ENCODE measurements around the gene SDF4. TPM values are rescaled to one million over a fixed set of nuclear protein-coding genes. Genes with fewer than 3 reads are reported as not detected.

SDF4 gene
- total RNA-seq, 2 experiments from 2014 or later = 108 to 128 TPM

- CTCF ChIA-PET = no interaction called here
- intact Hi-C loops (cut with DNase I, micrococcal nuclease) = loop anchor here (1.0 to 2.0 kb wide), 16 partner anchors 19 to 382 kb away; partner anchors contain the start of genes C1orf159 (in 2 of the 2), ATAD3A (in 1 of the 2), AURKAIP1 (in 1 of the 2) and CCNL2 (in 1 of the 2)
- H3K27me3 Mint-ChIP-seq = no peaks in the 10 kb centered on the region
- ATAC-seq (no peak), DNase-seq (no peak)
- peak overlapping the region; percentile 72 for H3K4me3 Mint-ChIP-seq
- peaks cover 35% of the 10 kb centered on the region for H3K4me1 Mint-ChIP-seq
- POLR2A ChIA-PET = no interaction called here
- peaks cover 35% of the 10 kb centered on the region for H3K36me3 Mint-ChIP-seq (ENCODE audit: low read depth)
- no peaks in the 10 kb centered on the region for H3K9me3 Mint-ChIP-seq (ENCODE audit: low read depth)
- peak overlapping the region; percentile 90 for H3K27ac Mint-ChIP-seq
These were observed 1.2 kb upstream of the SDF4 start for GRCh38 chr1:1232796-1233566.

- POLR2A ChIA-PET = interaction anchor here (0.7 kb wide), 1 partner anchor 392 kb away, joined by 3 read pairs; no protein-coding TSS in a partner anchor
- Mint-ChIP-seq H3K27ac (peak within 1 kb of the TSS; percentile 91), H3K9me3 (ENCODE audit: low read depth) (no peaks in the 10 kb centered on the region)
These were observed 501 bp upstream of the SDF4 start, which contains the start of gene B3GALT6 for GRCh38 chr1:1232208-1232795. Gene B3GALT6 (plus strand): TSS chr1:1232237. CDS start chr1:1232279, 42 bp downstream.

GRCh38 chr1:1230656-1231399, 973 bp downstream of the SDF4 start:
- intact Hi-C loops (cut with DNase I, micrococcal nuclease) = loop anchor here (1.0 kb wide), 1 partner anchor 109 kb away; no protein-coding TSS in a partner anchor
- POLR2A ChIA-PET = no interaction called here
- ATAC-seq (no peak), DNase-seq (no peak)
- peak overlapping the region; percentile 91 for H3K27ac Mint-ChIP-seq
- peaks cover 39% of the 10 kb centered on the region for H3K4me1 Mint-ChIP-seq
- no peaks in the 10 kb centered on the region for H3K27me3 Mint-ChIP-seq
- no peaks in the 10 kb centered on the region for H3K9me3 Mint-ChIP-seq (ENCODE audit: low read depth)
- peak overlapping the region; percentile 94 for H3K4me3 Mint-ChIP-seq
- CTCF ChIA-PET = interaction anchor here (1.0 to 2.8 kb wide), 2 partner anchors 20 to 109 kb away, joined by 5 to 18 read pairs; no protein-coding TSS in a partner anchor
- H3K36me3 Mint-ChIP-seq (ENCODE audit: low read depth) = peaks cover 39% of the 10 kb centered on the region

More at GRCh38 chr1:1232208-1232795, 501 bp upstream of the SDF4 start, which contains the start of gene B3GALT6:
- no peaks in the 10 kb centered on the region for H3K27me3 Mint-ChIP-seq
- H3K36me3 Mint-ChIP-seq (ENCODE audit: low read depth) = peaks cover 37% of the 10 kb centered on the region
- ATAC-seq (no peak), DNase-seq (no peak)
- H3K4me1 Mint-ChIP-seq = peaks cover 35% of the 10 kb centered on the region
- H3K4me3 Mint-ChIP-seq = peak within 1 kb of the TSS; percentile 94
- intact Hi-C loops (cut with DNase I, micrococcal nuclease) = loop anchor here (1.0 to 2.0 kb wide), 16 partner anchors 18 to 383 kb away; partner anchors contain the start of genes C1orf159 (in 2 of the 2), ATAD3A (in 1 of the 2), AURKAIP1 (in 1 of the 2) and CCNL2 (in 1 of the 2)
- CTCF ChIA-PET = interaction anchor here (1.0 kb wide), 1 partner anchor 27 kb away, joined by 3 read pairs; no protein-coding TSS in a partner anchor

- ChIA-PET CTCF (interaction anchor here (0.5 to 2.8 kb wide), 2 partner anchors 108 to 164 kb away, joined by 3 to 18 read pairs; no protein-coding TSS in a partner anchor), POLR2A (no interaction called here)
- Mint-ChIP-seq H3K4me3 (peak overlapping the region; percentile 94), H3K27me3 (no peaks in the 10 kb centered on the region), H3K9me3 (ENCODE audit: low read depth) (no peaks in the 10 kb centered on the region), H3K4me1 (peaks cover 43% of the 10 kb centered on the region), H3K27ac (peak overlapping the region; percentile 83), H3K36me3 (ENCODE audit: low read depth) (peaks cover 45% of the 10 kb centered on the region)
- DNase-seq (no peak), ATAC-seq (no peak)
- intact Hi-C loops (cut with DNase I, micrococcal nuclease) = no loop called here
These were observed 2.0 kb downstream of the SDF4 start for GRCh38 chr1:1229770-1230169.

GRCh38 chr1:1228596-1229321, 3.0 kb downstream of the SDF4 start:
- Mint-ChIP-seq H3K4me1 (peaks cover 33% of the 10 kb centered on the region), H3K4me3 (no peak overlapping the region), H3K36me3 (ENCODE audit: low read depth) (peaks cover 38% of the 10 kb centered on the region), H3K27ac (no peak overlapping the region), H3K9me3 (ENCODE audit: low read depth) (no peaks in the 10 kb centered on the region), H3K27me3 (no peaks in the 10 kb centered on the region)
- intact Hi-C loops (cut with DNase I, micrococcal nuclease) = no loop called here
- POLR2A ChIA-PET = no interaction called here
- DNase-seq (no peak), ATAC-seq (no peak)
- CTCF ChIA-PET = interaction anchor here (2.8 kb wide), 1 partner anchor 107 kb away, joined by 18 read pairs; no protein-coding TSS in a partner anchor

- intact Hi-C loops (cut with DNase I, micrococcal nuclease) = no loop called here
- Mint-ChIP-seq H3K9me3 (ENCODE audit: low read depth) (no peaks in the 10 kb centered on the region), H3K4me1 (peaks cover 28% of the 10 kb centered on the region), H3K4me3 (no peak overlapping the region), H3K27me3 (no peaks in the 10 kb centered on the region), H3K27ac (no peak overlapping the region), H3K36me3 (ENCODE audit: low read depth) (peaks cover 38% of the 10 kb centered on the region)
- ChIA-PET CTCF (no interaction called here), POLR2A (no interaction called here)
- ATAC-seq (no peak), DNase-seq (no peak)
These were observed 3.6 kb downstream of the SDF4 start for GRCh38 chr1:1228187-1228586.

GRCh38 chr1:1227386-1227785, 4.4 kb downstream of the SDF4 start:
- ChIA-PET POLR2A (no interaction called here), CTCF (no interaction called here)
- no peaks in the 10 kb centered on the region for H3K27me3 Mint-ChIP-seq
- DNase-seq (no peak), ATAC-seq (no peak)
- H3K9me3 Mint-ChIP-seq (ENCODE audit: low read depth) = no peaks in the 10 kb centered on the region
- H3K4me3 Mint-ChIP-seq = no peak overlapping the region
- intact Hi-C loops (cut with DNase I, micrococcal nuclease) = no loop called here
- peaks cover 28% of the 10 kb centered on the region for H3K4me1 Mint-ChIP-seq
- H3K27ac Mint-ChIP-seq = no peak overlapping the region
- H3K36me3 Mint-ChIP-seq (ENCODE audit: low read depth) = peaks cover 46% of the 10 kb centered on the region

GRCh38 chr1:1226566-1227362, 5.0 kb downstream of the SDF4 start:
- ATAC-seq (no peak), DNase-seq (no peak)
- no peaks in the 10 kb centered on the region for H3K27me3 Mint-ChIP-seq
- H3K4me1 Mint-ChIP-seq = peaks cover 28% of the 10 kb centered on the region
- no peak overlapping the region for H3K4me3 Mint-ChIP-seq
- POLR2A ChIA-PET = no interaction called here
- no peaks in the 10 kb centered on the region for H3K9me3 Mint-ChIP-seq (ENCODE audit: low read depth)
- H3K36me3 Mint-ChIP-seq (ENCODE audit: low read depth) = peaks cover 49% of the 10 kb centered on the region
- H3K27ac Mint-ChIP-seq = no peak overlapping the region
- intact Hi-C loops (cut with DNase I, micrococcal nuclease) = no loop called here
- CTCF ChIA-PET = interaction anchor here (0.6 kb wide), 1 partner anchor 104 kb away, joined by 3 read pairs; no protein-coding TSS in a partner anchor

- Mint-ChIP-seq H3K27me3 (no peaks in the 10 kb centered on the region), H3K27ac (no peak overlapping the region), H3K4me3 (no peak overlapping the region), H3K9me3 (ENCODE audit: low read depth) (no peaks in the 10 kb centered on the region), H3K36me3 (ENCODE audit: low read depth) (peaks cover 52% of the 10 kb centered on the region), H3K4me1 (peaks cover 28% of the 10 kb centered on the region)
- DNase-seq (no peak), ATAC-seq (no peak)
- intact Hi-C loops (cut with DNase I, micrococcal nuclease) = no loop called here
- POLR2A ChIA-PET = no interaction called here
- CTCF ChIA-PET = no interaction called here
These were observed 5.9 kb downstream of the SDF4 start for GRCh38 chr1:1225913-1226312.

GRCh38 chr1:1225238-1225845, 6.5 kb downstream of the SDF4 start:
- no peak overlapping the region for H3K27ac Mint-ChIP-seq
- H3K9me3 Mint-ChIP-seq (ENCODE audit: low read depth) = no peaks in the 10 kb centered on the region
- peaks cover 53% of the 10 kb centered on the region for H3K36me3 Mint-ChIP-seq (ENCODE audit: low read depth)
- DNase-seq (no peak), ATAC-seq (no peak)
- POLR2A ChIA-PET = no interaction called here
- peaks cover 29% of the 10 kb centered on the region for H3K4me1 Mint-ChIP-seq
- no peak overlapping the region for H3K4me3 Mint-ChIP-seq
- CTCF ChIA-PET = no interaction called here
- intact Hi-C loops (cut with DNase I, micrococcal nuclease) = no loop called here
- no peaks in the 10 kb centered on the region for H3K27me3 Mint-ChIP-seq
